K562 (cell line): ENCODE measurements around the gene DLGAP1. TPM values are rescaled to one million over a fixed set of nuclear protein-coding genes. Genes with fewer than 3 reads are reported as not detected.

Source experiments
- ATAC-seq: fragments of 200-7000 bp; cut with Tn5 transposase; 3 replicates; pipeline ENCODE4 v1.9.1; 2020; ENCODE audit warnings: moderate library complexity
- BruUV-seq: library from RNA; stranded (reverse); fragments of 400-500 nt; replicated peaks from 2 replicates; lab custom pipeline; 2021; lab: Mats Ljungman, UMichigan
- CTCF ChIA-PET: fragments of 300-600 bp; formaldehyde crosslinking; extraction: SDS; loops from one replicate; lab custom pipeline; 2021; ENCODE audit warnings: low intra/inter-chr PET ratio; lab: Yijun Ruan, JAX
- POLR2A ChIA-PET: fragments of 300-600, 350-650 bp; sonication (Branson Sonifier 250); formaldehyde crosslinking; extraction: SDS; loops from one replicate; lab custom pipeline; 2021; ENCODE audit warnings: antibody characterized with exemption, inconsistent platforms; lab: Yijun Ruan, JAX
- DNase-seq, 4 experiments: peaks; one replicate each; pipeline versions ENCODE4 v3.0.0 to v3.0.0-alpha.2; 2011 to 2018; ENCODE audit warnings: low spot score in 3 of 4, mixed read lengths in 3 of 4; ENCODE audit errors: extremely low read depth in 1 of 4
- FAIRE-seq: peaks from 2 replicates; lab custom pipeline; 2011; peaks lifted over from hg19 to GRCh38; lab: Jason Lieb, UNC
- H2AFZ ChIP-seq: 2 replicates; pipeline ENCODE4 v1.6.0; 2011; ENCODE audit warnings: low read depth, low read length, control low read depth, inconsistent platforms
- H3K27ac ChIP-seq: fragments of 200-600 bp; 3 replicates; pipeline ENCODE4 v1.8.0; 2011; ENCODE audit warnings: low read depth, mild to moderate bottlenecking, control low read depth, inconsistent platforms, low read length, moderate library complexity, mixed read lengths; ENCODE audit errors: extremely low read depth
- H3K27me3 ChIP-seq, 2 experiments: fragments of 300-600 bp in 1 of 2; 2 replicates in 1 of 2; 3 replicates in 1 of 2; pipeline versions ENCODE4 v1.6.0 to v1.8.0; 2011; ENCODE audit warnings: inconsistent platforms in 2 of 2, low read length in 2 of 2, mild to moderate bottlenecking in 1 of 2, mixed read lengths in 1 of 2, moderate library complexity in 1 of 2; ENCODE audit not compliant: control insufficient read depth in 2 of 2, insufficient read depth in 2 of 2
- H3K36me3 ChIP-seq: fragments of 300-600 bp; 3 replicates; pipeline ENCODE4 v1.8.0; 2011; ENCODE audit warnings: mild to moderate bottlenecking, low read length, inconsistent platforms; ENCODE audit not compliant: control insufficient read depth, insufficient read depth
- H3K4me1 ChIP-seq, 2 experiments: fragments of 200-600 bp in 1 of 2; replicated peaks in 1 of 2; 2 replicates in 1 of 2; 3 replicates in 1 of 2; pipeline versions ENCODE4 v1.5.1 to v1.8.0; 2011; ENCODE audit warnings: inconsistent platforms in 2 of 2, low read length in 2 of 2, mild to moderate bottlenecking in 1 of 2, mixed read lengths in 1 of 2, moderate library complexity in 1 of 2; ENCODE audit not compliant: control insufficient read depth in 2 of 2, insufficient read depth in 2 of 2
- H3K4me2 ChIP-seq: 2 replicates; pipeline ENCODE4 v1.6.1; 2011; ENCODE audit warnings: low read length, control low read depth, inconsistent platforms, mixed read lengths; ENCODE audit not compliant: insufficient read depth
- H3K4me3 ChIP-seq: fragments of 200-600 bp; sonication (generic), shearing (Covaris generic); 2 replicates; pipeline ENCODE4 v1.5.1; 2016; ENCODE audit warnings: control low read depth, inconsistent platforms
- H3K79me2 ChIP-seq: fragments of 200-600 bp; 3 replicates; pipeline ENCODE4 v1.8.0; 2011; ENCODE audit warnings: low read length, inconsistent platforms; ENCODE audit not compliant: control insufficient read depth, insufficient read depth
- H3K9ac ChIP-seq, 2 experiments: 2 replicates each; pipeline versions ENCODE4 v1.6.0 to v1.6.1; 2011; ENCODE audit warnings: low read depth in 2 of 2, low read length in 2 of 2, control low read depth in 1 of 2, inconsistent platforms in 1 of 2, mild to moderate bottlenecking in 1 of 2, mixed read lengths in 1 of 2; ENCODE audit not compliant: insufficient read depth in 1 of 2
- H3K9me1 ChIP-seq: one replicate; pipeline ENCODE4 v1.6.0; 2011; ENCODE audit warnings: inconsistent platforms, mild to moderate bottlenecking, low read length, moderate library complexity; ENCODE audit not compliant: control insufficient read depth, insufficient read depth
- H3K9me3 ChIP-seq: replicated peaks from 2 replicates; pipeline ENCODE4 v1.5.1; 2011; ENCODE audit warnings: low read depth, low read length, inconsistent platforms; ENCODE audit not compliant: control insufficient read depth, insufficient read depth
- H4K20me1 ChIP-seq: replicated peaks from 2 replicates; pipeline ENCODE4 v1.6.1; 2011; ENCODE audit warnings: low read length, inconsistent platforms, mixed read lengths; ENCODE audit not compliant: control insufficient read depth, insufficient read depth
- ESRRB ChIP-seq: fragments of 250-450 bp; sonication (Bioruptor Pico); IDR thresholded peaks from 2 replicates; pipeline ENCODE4 v1.5.0; 2020; ENCODE audit warnings: mild to moderate bottlenecking, moderate library complexity, borderline replicate concordance
- ETV5 ChIP-seq: sonication (generic); formaldehyde crosslinking; IDR thresholded peaks from 2 replicates; pipeline ENCODE4 v1.4.0; 2020; ENCODE audit warnings: low read depth, mild to moderate bottlenecking, missing genetic modification reagents
- KAT8 ChIP-seq: fragments of 450-650 bp; IDR thresholded peaks from 2 replicates; pipeline ENCODE4 v1.6.1; 2016; ENCODE audit warnings: low read depth, mild to moderate bottlenecking
- KHSRP ChIP-seq: fragments of 450-650 bp; IDR thresholded peaks from 2 replicates; pipeline ENCODE4 v1.6.1; 2017
- PURB ChIP-seq: sonication (generic); formaldehyde crosslinking; IDR thresholded peaks from 2 replicates; pipeline ENCODE4 v1.9.0; 2021; ENCODE audit warnings: low read depth, mild to moderate bottlenecking, missing genetic modification reagents
- RCOR1 ChIP-seq, 2 experiments: IDR thresholded peaks; 2 replicates each; pipeline ENCODE4 v1.6.1; 2012; ENCODE audit warnings: low read depth in 2 of 2, low read length in 2 of 2, borderline replicate concordance in 1 of 2, improper control_type of control experiment in 1 of 2
- ZBTB26 ChIP-seq: fragments of 450-650 bp; formaldehyde crosslinking; IDR thresholded peaks from 2 replicates; pipeline ENCODE4 v1.4.0; 2022; ENCODE audit warnings: missing genetic modification characterization
- ZNF445 ChIP-seq: fragments of 250-450 bp; sonication (Bioruptor Pico); IDR thresholded peaks from 2 replicates; pipeline ENCODE4 v1.4.0; 2020; ENCODE audit warnings: low read depth, mild to moderate bottlenecking, moderate library complexity
- WGBS: fragments of 100-300 bp; shearing (Covaris generic); methylation state at CpG from one replicate; pipeline ENCODE4 v1.1.6; 2016; ENCODE audit warnings: low coverage, mixed read lengths; ENCODE audit not compliant: insufficient coverage; ENCODE audit errors: missing lambda C conversion rate; 5-methylcytosine and 5-hydroxymethylcytosine counted together
- in situ Hi-C: fragments of 300-500 bp; cut with MboI; formaldehyde crosslinking; loops from 4 replicates; pipeline ENCODE4 v1.15.0; 2018; ENCODE audit warnings: inconsistent platforms, mixed read lengths
- intact Hi-C: fragments of 100-400 bp; cut with micrococcal nuclease; formaldehyde crosslinking; loops from 2 replicates; pipeline ENCODE4 v1.14.2; 2022
- polyA plus RNA-seq, 8 experiments: library from polyadenylated mRNA; depleted of rRNA in 4 of 8; stranded (reverse) in 5 of 8; unstranded in 3 of 8; fragments of >200 nt; fragmentation: Nextera tagmentation in 2 of 8; fragmentation: Illumina TruSeq in 1 of 8; extraction: Ambion mirVana in 2 of 8; extraction: Trizol in 1 of 8; gene quantifications; 2 replicates each; pipeline versions ENCODE4 v1.2.1 to v1.2.3, GENCODE V29; 2011 to 2014; ENCODE audit warnings: inconsistent platforms in 1 of 8, missing spikeins in 1 of 8
- total RNA-seq, 7 experiments: library from RNA; depleted of rRNA in 6 of 7; stranded (reverse); fragments of >200 nt in 6 of 7; fragmentation: Illumina TruSeq in 2 of 7; extraction: Trizol in 2 of 7; gene quantifications; 2 replicates each; pipeline versions ENCODE4 v1.2.1 to v1.2.3, GENCODE V29; 2011 to 2021; ENCODE audit warnings: low replicate concordance in 1 of 7

The DLGAP1 gene
- total and polyA plus RNA-seq, 9 of the 15 experiments (the other 6 are each of a cell fraction or from before 2014, with no cell fraction given), result 0.04 to 0.22 (median 0.08) TPM

GRCh38 chr18:4285525-4285924, 169.6 kb downstream of the DLGAP1 start:
- ATAC-seq, result no peak
- CTCF ChIA-PET, result no interaction called here
- FAIRE-seq, result no peak
- Histone ChIP-seq H3K27ac (no peak overlapping the region), H3K4me2 (no peak overlapping the region), H3K27me3 (no peaks in the 10 kb centered on the region), H3K9ac (no peak overlapping the region), H2AFZ (no peak overlapping the region), H4K20me1 (no peaks in the 10 kb centered on the region), H3K36me3 (no peaks in the 10 kb centered on the region), H3K4me1 (no peaks in the 10 kb centered on the region), H3K9me3 (no peaks in the 10 kb centered on the region; the same call in 1 of the 2 replicates), H3K79me2 (no peaks in the 10 kb centered on the region), H3K9me1 (no peaks in the 10 kb centered on the region), H3K4me3 (no peak overlapping the region)
- POLR2A ChIA-PET, result no interaction called here
- no peak for TF ChIP-seq ETV5 (CRISPR knock-in tag)
- no peak for TF ChIP-seq KAT8
- no peak for TF ChIP-seq RCOR1 (IDR thresholded peaks at IDR 0.05; ENCODE audit: borderline replicate concordance in 1 of 2, low read depth in 2 of 2, low read length in 2 of 2)
- TF ChIP-seq KHSRP, result no peak
- TF ChIP-seq ZBTB26 (CRISPR knock-in tag), result no peak
- TF ChIP-seq ZNF445 (CRISPR knock-in tag), result no peak
- no peak for TF ChIP-seq PURB
- no peak for TF ChIP-seq ESRRB
- DNase-seq, result no peak
- in situ Hi-C loops, result no loop called here
- WGBS, result 1% methylated on average over 3 of the region's 3 CpGs
- intact Hi-C loops, result no loop called here
- no TSS peak for BruUV-seq
